Activated T-cell treated with anti-CD3 and anti-CD28 coated beads for 24 hours (primary cell): Measurements from ENCODE around the gene KRT33B.
"Not testable (repeated sequence)": the region's sequence is repeated elsewhere in the genome, so short reads cannot be mapped to it uniquely, and the experiment has no call there.

ENCODE experiments used
- DNase-seq: peaks from one replicate; pipeline ENCODE4 v3.0.0-alpha.2; 2020; ENCODE audit warnings: low read depth

KRT33B gene

GRCh38 chr17:41393826-41394225 lies 24.2 kb upstream of the KRT33B start:
- no peak for DNase-seq

- no peak for DNase-seq
Observed at GRCh38 chr17:41393294-41393693, 23.7 kb upstream of the KRT33B start.

DNA sequence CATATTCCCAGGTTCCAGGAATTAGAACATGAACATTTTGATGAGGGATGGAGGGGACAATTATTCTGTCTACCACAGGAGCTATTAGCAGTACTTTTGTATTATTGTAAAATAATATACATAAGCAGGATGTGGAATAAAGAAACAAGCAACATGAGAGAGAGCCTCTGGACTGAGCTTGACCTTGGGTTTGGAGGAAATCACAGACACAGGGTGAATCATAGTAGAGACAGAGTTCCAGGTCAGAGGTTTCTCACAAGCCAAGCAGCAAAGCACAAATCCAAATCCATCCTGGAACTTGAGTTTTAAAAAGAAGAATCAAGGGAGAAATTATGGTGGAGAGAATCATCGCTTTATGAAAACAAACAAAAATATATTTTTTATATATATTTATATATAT lies 22.7 kb upstream of the KRT33B start:
- DNase-seq = no peak

DNA sequence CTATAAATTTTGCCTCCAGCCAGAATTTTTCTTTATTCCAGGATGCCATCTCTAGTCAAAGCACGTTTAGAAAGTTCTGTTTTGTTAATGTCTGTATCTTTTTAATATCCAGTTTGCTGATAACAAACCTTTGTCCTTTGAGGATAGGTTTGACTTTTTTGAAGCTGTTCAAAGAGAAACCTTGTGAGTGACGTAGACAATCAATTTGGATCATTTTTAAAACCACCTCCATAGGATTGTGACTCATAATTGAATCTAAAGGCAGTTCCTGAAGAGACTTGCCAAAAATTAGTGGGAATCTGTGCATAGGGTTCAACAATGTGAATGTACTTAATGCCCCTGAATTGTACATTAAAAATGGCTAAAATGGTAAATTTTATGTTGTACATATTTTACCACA lies 21.9 kb upstream of the KRT33B start:
- DNase-seq = no peak

GRCh38 chr17:41390411-41390938 lies 20.9 kb upstream of the KRT33B start:
- DNase-seq = no peak

- no peak for DNase-seq
Observed at GRCh38 chr17:41387670-41388069, 18.1 kb upstream of the KRT33B start.

DNA sequence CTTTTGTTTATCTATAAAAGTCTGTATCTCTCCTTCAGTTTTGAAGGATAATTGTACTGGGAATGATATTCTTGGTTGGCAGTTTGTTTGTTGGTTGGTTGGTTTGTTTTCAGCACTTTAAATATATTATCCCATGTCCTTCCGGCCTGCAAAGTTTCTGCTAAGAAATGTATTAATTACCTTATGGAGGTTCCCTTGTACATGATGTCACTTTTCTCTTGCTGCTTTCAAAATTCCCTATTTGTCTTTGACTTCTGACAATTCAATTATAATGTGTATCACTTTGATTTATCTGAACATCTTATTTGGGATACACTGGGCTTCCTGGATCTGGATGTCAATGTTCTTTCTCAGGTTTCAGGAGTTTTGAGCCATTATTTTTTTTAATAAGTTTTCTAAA lies 16.6 kb upstream of the KRT33B start:
- DNase-seq = no peak

GRCh38 chr17:41383690-41384089 lies 14.1 kb upstream of the KRT33B start:
- DNase-seq = no peak

DNA sequence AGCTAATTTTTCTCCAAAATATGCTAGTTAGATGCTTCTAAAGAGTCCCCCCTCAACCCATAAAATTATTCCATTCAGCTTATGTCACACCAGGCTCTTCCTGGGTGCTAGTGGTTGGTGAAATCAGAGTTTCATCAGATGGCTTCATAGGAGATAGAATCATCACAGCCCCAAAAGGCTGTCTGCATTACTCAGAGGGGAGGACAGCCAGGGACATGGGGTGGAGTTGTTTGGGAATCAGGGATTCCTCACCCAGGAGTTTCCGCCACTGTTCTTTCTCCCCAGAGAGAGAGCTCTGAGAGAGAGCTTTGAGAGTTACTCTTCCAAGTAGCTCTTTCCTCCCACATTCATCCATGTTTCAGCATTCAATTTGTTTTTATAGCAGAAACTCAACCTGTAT lies 12.8 kb upstream of the KRT33B start:
- DNase-seq = no peak

DNA sequence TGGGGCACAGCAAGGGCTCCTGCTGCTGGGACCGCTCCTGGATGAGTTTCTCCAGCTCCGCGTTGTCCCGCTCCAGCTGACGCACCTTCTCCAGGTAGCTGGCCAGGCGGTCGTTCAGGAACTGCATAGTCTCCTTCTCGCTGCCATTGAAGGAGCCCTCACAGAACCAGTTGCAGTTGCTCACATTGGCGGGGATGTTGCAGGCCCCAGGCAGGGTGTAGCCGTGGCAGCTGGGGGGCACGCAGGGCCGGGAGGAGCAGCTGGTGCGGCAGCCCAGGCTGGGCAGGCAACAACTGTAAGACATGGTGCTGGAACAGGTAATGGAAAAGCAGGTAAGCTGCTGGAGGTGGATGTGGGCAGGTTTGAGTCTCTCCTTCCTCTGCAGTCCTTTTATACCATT lies 12.3 kb upstream of the KRT33B start, which contains the start of gene KRT34:
Gene KRT34 (minus strand): TSS at position 364 of the 400 bp plus-strand sequence. CDS start 60 bp downstream, at position 304.
- not testable (repeated sequence) for DNase-seq

GRCh38 chr17:41380091-41380490 lies 10.5 kb upstream of the KRT33B start:
- not testable (repeated sequence) for DNase-seq

GRCh38 chr17:41377546-41377945 lies 7.9 kb upstream of the KRT33B start:
- no peak for DNase-seq

- no peak for DNase-seq
Observed at GRCh38 chr17:41369023-41369422, 590 bp downstream of the KRT33B start.

DNA sequence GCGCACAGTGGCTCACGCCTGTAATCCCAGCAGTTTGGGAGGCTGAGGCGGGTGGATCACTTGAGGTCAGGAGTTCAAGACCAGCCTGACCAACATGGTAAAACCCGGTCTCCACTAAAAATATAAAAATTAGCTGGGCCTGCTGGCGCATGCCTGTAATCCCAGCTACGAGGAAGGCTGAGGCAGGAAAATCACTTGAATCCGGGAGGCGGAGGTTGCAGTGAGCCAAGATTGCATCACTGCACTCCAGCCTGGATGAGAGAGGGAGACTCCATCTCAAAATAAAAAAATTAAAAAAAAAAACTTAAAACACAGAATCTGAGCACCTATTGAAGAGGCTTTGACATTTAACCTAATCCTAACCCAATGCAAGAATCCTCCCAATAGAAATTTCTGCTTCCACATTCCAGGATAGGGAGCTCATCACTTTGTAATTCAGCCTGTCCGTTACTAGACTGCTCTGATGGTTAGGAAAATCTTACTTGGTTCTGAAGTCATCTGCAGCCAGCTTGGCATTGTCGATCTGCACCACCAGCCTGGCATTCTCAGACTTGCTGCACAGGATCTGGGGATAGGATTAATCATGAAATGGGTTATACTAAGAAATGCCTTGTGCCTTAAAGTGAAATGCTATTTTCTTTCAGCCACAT lies 2.1 kb downstream of the KRT33B start:
- DNase-seq = no peak

DNA sequence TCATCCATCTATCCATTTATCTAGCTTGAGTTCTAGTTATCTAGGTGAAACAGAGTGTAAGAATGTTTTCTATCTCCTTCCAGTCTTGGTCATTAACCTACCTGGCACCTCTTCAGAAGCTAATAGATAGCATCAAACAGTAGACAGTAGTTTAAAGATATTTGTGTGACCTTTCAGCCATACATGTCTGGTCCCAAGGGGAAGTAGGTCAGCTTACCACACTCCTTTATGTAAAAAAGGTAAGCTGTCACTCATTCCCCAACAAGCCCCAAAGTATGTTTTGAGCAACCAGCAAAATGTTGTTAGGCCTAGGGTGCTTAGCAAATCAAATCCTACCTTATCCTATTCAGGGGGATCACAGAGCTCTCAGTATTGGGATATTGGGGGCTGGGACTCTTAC lies 3.5 kb downstream of the KRT33B start:
- DNase-seq = no peak

DNA sequence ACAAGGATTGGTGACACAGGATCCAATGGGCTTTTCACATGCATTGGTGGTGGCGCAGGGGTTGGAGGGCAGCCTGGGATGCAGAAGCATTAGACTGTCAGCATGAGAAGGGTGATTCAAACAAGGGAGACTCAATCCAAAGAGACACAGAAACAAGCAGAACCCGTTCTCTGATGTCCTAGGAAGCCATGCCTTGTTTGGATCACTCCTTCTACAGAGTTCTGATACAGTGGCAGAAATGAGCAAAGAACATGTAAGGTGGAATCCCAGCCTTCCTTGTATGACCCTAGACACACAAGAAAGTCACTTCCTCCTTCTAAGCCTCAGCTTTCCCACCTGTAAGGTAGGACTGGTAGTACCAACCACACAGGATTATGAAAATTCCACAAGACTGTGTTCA lies 5.7 kb downstream of the KRT33B start:
- DNase-seq = no peak

- DNase-seq = no peak
Observed at GRCh38 chr17:41360296-41360995, 9.2 kb downstream of the KRT33B start.

DNA sequence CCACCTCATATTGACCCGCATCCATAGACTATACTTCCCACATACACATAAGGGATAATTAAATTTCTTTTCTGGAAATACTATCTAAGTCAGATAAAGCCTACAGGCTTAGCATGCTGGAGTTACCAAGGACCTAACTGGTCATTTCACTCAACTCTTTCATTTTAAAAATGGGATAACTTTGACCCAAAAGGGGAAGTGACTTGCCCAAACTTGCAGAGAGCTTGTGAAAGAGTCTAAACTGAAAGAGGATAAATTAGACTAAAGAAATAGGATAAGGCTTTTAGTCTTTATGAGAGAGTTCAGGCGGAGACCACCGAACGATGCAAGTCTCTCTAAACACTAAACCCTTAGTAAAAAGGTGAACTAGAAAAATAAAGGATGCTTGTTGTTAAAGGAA lies 15.1 kb downstream of the KRT33B start:
- DNase-seq = no peak

- no peak for DNase-seq
Observed at GRCh38 chr17:41352597-41353366, 16.8 kb downstream of the KRT33B start.

DNA sequence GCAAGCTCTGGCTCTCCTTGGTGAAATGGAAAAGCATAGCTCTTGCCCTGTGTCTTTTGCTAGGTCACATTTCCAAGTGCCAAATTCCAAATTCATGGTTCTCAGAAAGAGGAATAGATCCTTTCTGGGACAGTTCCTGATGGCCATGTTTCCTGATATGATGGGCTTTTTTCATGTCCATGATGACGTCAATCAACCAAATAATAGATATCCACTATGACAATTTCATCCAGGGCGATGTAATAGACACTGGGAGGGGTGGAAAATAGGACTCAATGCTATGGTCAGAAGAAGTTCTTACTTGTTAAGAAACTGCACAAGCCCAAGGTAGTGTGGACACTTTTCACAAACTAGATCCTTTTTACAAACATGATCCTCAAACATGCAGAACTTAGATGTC lies 18.4 kb downstream of the KRT33B start:
- DNase-seq = no peak

- DNase-seq = not testable (repeated sequence)
Observed at GRCh38 chr17:41350381-41350878, 19.2 kb downstream of the KRT33B start, which contains the start of gene KRT33A. TSS of gene KRT33A (minus strand) at chr17:41350828. CDS start at chr17:41350767, 61 bp downstream.
